ENCODE results near the gene MBD4.
"Not testable (repeated sequence)": the region's sequence is repeated elsewhere in the genome, so short reads cannot be mapped to it uniquely, and the experiment has no call there.

The MBD4 gene

DNA sequence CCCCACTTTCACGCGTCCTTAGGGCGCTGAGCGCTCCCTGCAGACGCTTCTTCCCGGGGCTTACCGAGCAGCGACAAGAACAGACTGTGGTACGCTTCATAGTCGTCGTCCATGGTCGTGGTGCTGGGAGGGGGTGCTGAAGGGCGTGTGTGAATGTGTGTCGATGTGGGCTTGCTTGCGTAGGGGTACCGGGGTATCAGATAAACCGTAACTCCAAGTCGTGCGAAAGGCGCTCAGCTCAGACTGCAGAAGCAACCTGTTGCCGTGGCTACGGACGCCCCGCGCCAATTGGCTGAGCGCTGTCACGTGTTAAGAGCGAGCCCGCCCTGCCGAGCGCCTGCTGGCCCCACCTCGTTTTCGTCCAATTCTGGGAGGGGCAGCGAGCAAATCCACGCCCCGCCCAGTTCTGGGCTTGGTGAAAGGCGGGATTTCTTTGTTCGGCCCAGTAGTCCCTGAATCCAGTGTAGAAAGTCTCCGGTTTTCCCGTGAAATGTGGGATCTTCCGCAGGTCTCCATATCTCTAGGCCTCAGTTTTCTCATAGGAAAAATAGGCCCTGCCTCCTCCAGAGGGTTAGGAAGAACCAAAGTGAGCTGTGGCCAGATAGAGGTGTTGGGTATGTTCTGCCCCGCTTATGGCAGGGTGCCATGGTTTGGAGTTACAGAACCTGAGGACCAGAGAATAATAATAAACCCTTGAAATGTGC lies 11.2 kb downstream of the MBD4 start, which contains the start of gene EFCAB12:
TSS of gene EFCAB12 (minus strand) at position 261 of the 704 bp plus-strand sequence. CDS start at position 113, 148 bp downstream.
- DNase-seq, result no peak

DNA sequence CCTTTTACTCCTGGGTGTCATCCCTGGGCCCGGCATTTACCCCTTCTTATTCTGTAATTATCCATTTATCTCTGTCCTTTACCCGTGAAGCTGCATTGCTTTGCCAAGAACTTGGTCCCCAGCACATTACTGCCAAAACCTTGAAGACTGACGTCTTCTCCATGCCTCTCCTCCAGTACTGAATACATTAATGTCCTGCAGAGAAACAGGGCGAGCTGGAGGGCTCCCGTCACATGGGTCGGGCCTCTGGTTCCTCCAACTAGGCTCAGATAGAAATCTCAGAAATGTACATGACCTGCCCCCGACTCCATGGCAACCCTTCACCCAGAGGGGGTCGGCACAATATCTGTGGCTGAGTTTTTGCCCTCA lies 11.8 kb downstream of the MBD4 start:
- DNase-seq, result no peak

DNA sequence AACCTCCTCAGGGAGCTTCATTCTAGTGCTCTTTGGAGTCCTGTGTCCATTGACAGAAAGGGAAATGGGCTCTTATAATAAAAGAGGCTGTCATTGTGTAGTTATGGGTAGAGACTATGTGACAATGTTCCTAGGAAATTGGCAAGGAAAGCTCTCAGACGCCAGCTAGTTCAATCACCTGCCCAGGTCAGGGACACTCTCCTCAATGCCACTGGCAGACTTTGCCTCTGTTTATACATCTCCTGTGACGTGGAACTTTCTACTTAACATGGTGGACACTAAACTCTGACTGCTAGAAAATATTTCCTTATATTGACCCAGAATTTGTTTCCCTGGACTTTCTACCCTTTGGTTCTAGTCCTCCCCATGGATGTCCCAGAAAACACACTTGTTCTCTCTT lies 14.1 kb downstream of the MBD4 start:
- no peak for DNase-seq

DNA sequence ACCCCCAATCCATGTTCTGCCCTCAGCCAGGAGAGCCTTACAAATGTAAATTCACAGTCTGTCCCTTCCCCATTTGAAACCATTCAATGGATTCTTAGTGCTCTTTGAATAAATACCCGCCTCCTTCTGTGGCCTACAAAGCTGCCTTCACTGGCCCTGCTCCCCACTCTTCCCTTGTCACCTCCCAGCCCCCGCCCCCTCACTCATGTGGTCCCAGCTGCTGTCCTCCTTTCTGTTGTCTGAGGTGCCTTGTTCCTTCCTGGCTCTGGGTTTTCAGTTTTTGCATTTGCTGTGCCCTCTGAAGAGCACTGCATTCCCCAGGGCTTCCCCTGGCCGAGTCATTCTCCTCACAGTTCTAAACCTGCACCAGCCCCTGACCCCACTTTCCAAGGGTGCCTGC lies 14.5 kb downstream of the MBD4 start:
- no peak for DNase-seq

DNA sequence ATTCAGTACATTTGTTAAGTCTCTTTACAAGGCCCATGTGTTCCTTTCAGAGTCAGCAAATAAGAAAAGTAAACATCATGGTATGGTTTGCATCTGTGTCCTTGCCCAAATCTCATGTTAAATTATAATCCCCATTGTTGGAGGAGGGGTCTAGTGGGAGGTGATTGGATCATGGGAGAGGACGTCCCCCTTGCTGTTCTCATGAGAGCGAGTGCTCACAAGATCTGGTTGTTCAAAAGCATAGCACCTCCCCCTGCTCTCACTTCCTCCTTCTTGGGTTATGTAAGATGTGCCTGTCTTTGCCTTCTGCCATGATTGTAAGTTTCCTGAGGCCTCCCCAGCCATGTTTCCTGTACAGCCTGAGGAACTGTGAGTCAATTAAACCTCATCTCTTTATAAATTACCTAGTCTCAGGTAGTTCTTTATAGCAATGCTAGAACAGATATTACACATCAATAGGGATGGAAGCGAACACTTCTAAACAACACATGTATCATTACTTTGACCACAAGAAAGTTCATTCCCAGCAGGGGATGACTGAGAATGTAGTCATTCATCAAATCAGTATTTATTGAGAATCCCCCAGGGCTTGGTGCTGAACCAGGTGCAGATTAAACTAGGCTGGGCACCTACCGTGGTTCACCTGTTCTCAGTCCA lies 15.4 kb downstream of the MBD4 start:
- DNase-seq, result no peak

DNA sequence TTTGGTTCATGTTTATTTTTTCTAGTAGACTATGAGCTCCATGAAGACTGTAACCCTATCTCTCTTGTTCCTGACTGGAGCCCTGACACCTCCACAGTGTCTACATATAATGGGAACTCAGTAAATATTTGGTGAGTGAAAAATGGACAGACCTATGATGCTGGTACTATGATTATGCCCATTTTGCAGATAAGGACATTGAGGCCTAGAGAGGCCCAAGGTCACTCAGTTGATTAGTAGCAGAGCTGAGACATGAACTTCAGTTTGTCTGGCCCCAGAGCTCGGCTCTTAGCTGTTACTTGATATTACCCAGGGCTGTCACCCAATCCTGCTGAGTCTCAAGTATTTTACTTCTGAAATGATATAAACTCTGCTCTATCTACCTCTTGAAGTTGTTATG lies 16.9 kb downstream of the MBD4 start:
- DNase-seq, result no peak

DNA sequence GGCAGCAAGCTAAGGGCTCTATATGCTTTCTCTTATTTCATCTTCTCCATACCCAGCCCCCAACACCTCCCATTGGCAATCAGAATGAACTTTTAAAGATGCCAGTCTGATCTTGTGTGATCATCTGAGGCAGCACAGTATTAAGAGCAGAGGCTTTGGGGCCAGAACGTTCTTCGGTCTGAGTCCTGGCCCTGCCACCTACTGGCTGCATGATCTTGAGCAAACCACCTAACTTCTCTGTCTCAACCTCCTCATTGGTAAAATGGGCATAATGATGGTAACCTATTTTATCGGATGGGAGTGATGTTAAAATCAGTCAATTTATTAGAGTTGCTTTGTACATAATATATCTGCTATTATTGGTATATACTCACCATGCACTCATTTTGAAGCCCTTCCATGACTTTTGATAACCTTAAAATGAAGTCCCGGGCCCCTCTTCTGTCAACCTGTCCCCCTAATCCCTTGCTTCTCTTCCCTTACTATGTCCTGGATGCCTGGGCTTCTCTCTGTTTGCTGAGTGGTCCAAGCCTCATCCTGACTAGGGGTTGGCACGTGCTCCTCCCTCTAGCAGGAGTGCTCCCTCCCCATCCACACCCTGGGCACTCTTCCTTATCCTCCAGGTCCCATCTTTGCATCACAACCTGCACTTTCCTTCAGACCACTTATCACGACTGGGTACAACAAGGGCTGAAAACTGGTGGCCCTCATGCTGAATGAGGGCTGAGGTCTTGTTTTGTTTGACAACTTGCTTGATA lies 17.6 kb downstream of the MBD4 start:
- no peak for DNase-seq

DNA sequence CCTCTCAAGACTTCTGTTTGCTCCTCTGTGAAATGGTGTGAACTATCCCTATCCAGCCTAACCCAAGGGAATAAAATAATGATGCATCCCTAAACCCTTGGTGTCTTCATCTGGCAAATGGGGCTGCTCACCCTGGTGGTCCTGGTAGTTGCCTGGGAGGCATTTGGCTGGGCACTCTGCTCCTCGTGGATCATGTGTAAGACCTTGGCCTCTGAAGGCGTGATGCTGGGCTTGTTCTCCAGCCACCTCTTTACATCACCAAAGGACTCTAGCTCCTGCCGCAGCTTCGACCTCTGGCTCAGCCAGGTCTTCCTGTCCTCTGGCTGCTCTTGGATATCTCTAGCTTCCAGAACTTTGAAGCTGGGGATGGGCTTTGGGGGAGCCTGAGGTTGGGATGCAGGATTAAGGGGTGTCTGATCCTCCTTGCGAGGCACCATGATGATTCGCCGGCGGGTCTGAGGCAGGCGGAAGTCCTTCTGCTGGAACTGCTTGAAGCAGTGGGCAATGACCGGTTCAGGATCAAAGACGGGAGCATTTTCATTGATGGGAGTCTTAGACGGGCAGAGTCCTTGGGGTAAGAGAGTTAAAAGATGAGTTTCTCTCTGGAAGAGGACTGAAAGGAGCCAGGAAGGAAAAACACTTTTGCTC lies 18.4 kb downstream of the MBD4 start:
- DNase-seq, result no peak

DNA sequence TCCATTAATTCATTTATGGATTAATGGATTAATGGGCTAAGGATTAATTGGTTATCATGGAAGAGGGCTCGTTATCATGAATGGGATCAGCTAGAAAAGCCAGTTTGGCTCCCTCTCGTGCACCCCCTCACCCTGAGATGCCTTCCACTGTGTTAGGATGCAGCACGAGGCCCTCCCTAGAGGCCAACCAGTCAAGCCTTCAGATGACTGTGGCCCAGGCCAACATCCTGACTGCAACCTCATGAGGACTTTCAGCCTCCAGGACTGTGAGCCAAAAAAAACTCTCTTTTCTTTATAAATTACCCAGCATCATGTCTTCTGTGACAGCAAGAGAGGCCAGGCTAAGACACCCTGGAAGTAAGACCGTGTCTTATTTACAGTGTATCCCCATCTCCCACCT lies 20.3 kb downstream of the MBD4 start:
- no peak for DNase-seq

DNA sequence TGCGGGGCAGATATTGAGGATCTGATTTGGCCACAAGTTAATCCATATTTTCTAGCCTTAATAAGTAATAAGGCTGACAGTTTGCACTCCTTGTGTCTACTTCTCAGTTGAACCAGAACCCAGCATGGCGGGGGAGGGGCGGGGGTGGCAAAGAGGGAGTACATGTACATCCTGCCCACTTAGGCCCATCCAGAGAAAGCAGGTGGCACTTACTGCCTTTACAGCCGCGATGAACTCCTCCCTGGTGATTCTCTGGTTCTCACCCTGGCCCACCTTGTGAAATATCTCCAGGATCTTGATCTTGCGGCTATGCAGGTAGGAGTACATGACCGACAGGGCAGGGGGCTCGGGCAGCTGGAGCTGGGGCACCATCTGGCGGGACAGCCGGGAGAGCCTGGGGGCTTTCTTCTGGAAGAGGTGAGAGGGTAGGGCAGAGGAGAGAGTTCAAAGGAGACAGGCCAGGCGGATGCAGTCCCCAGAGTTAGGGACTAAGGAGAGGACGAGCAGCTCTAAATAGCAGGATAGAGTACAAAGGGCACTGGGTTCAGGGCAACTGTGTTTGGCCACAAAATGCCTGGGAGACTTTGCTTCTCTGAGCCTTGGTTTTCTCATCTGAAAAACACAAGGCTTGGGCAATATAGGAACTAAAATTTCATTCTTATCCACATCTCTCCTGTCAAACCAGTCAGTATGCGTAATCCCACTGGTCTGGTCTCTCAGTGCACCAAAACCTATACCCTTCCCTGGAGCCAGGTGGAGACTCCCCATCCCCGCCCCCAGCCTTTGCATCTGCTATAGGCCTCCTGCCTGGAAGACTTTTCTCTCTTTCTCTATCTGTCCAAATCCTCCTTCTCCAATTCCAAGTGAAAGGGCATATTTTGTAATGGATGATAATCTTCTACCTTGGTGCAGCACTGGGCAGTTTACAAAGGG lies 21.4 kb downstream of the MBD4 start:
- no peak for DNase-seq

DNA sequence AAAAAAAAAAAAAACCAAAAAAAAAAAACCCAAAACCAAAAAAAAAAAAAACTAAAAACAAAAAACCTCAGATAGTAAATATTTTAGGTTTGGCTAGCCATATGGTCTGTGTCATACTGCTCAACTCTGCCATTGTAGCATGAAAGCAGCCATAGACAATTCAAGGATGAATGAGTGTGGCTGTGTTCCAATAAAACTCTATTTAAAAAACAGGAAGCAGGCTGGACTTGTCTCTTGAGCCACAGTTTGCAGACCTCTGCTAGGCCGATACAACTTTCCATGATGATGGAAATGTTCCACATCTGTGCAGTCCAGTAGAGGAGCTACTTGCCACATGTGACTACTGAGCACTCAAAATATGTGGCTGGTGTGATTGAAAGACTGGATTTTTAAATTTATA lies 22.4 kb downstream of the MBD4 start:
- DNase-seq, result no peak

DNA sequence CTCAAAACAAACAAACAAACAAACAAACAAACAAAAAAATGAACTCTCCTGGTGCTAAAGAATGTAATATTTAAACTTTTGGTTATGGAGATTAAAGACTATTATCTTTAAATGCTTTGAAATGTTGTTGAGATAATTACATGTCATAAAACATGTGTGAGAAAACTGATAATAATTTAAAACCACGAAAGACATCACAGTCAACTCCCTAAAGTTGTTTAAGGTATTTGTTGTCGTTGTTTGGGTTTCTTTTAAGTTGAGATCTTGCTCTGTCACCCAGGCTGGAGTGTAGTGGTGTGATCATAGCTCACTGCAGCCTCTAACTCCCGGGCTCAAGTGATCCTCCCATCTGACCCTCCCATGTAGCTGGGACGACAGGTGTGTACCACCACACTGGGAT lies 23.3 kb downstream of the MBD4 start:
- no peak for DNase-seq

DNA sequence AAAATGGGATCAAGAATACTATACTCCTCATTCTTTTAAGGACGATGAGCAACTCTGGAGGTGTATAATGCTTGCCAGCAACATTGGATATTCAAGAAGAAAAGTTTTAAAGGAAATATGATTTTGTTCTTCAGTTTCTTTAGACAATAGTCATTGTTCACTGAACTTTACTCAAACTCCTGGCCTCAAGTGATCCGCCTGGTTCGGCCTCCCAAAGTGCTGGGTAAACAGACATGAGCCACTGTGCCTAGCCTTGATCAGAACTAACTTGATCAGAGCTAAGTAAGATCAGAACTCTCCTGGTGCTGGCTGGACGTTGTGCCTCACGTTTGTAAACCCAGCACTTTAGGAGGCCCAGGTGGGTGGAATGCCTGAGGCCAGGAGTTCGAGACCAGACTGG lies 23.9 kb downstream of the MBD4 start:
- no peak for DNase-seq

DNA sequence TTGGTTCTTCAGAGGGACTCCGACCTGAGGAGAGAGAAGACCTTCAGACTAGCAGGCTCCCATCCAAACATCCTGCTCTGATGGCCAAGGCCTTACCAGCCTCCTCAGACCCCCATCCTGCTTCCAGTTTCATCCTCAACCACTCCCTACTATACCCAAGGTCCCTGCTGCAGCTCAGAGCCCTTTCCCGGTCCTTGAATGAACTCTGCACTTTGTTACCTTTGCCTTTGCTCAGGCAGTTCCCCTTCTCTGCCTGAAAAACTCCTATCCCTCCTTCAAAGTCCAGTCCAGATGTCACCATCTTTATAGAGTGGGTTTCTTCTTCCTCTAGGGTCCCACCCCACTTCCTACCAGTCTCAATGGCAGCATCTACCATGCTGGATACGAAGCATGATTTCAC lies 24.4 kb downstream of the MBD4 start:
- DNase-seq, result no peak

DNA sequence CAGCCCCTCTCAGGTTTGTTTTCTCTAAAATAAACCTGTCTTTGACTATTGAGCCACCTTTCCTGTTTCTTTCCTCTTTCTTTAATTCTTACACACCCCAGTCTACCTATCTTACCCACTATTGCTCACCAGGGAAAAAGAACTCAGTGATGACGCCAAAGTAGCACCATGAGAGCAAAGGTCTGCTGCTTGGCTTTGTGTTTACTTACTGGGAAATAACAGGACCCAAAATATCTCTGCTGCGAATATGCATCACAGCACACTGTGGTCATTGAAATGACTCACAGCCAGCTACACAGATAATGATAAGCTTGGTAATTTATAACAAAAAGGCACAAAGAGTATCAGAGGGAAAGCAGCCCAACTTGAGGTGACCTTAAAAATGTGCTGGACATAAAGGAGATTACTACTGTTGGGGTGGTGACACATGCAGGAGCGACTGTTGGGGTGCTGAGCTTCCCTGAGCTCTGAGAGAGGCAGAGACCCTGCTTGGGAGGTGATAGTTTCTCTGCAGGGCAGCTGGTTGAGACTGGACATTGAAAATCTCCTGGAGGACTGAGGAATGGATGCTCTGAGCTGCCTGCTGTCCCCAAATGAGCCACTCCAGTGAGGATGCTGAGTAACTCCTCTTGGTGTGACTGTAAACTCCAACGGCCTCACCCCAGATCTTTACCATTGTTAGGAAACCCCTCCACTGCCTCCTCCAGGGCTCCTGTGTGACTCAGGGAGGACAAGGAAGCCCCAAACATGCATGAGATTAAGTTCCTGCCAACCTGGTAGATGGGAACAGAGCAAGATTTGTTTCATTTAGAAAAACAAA lies 25.9 kb downstream of the MBD4 start:
- DNase-seq, result no peak

DNA sequence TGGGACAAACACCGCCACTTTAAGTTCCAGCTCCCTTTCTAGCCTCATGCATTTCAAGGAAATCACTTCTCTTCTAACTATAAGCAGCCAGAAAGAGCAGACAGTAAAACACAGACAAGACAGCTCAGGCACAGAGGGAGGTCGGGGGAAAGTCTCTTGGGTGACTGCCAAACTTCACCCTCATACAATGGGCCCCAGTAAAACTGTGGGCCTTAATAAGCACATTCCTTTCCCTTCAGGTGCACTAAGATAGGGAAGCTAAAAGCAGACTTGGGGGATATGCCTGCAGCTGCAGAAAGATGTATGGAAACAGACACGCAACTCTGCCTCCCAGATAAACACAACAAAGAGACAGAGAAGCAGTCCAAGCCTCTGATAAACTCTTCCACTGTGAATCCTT lies 26.5 kb downstream of the MBD4 start:
- not testable (repeated sequence) for DNase-seq

DNA sequence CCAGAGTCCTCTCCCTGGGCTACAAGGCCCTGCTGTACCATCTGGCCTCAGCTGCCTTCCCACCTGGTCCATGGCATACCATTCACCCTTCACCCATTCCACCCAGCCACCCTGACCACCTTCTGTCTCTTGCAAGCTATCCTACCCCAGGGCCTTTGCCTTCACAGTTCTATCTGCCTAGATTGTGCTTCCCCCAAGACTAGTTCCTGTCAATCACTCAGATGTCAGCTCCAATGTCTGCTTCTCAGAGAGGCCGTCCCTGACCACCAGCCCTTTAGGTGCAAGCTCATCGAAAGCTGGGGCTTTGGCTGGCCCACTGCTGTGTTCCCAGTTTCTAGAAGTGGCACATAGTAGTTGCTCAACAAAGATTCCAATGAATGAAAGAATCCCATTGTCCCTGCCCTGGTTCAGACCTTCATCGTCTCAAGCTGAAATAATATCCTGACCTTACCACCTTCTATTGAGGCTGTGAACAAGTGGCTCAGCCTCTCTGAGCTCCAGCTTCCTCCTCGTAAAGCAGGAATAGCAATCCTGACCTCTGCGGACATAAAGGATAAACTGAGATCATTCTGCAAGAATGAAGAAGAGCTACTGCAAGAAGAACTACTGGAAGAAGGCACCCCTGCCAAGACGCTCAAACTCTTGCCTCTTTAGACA lies 27.1 kb downstream of the MBD4 start:
- DNase-seq, result no peak

DNA sequence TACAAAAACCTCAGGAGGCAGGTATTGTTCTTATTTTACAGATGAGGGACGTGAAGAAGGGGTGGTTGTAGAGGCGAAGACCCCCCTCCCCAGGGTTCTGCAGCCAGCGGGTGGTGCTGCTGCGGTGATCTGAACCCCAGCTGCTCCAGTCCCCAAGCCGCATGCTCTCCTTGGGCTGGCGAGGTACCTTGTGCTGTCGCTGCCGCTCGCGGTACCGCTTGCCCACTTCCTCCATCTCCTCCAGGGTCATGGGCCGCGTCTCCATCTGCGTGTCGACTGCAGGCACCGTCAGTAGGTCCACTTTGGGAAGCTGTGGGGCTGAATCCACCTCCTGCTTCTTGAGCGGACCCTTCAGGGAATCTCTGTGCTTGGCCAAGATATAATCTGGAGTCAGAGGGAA lies 28.8 kb downstream of the MBD4 start:
- DNase-seq, result no peak

DNA sequence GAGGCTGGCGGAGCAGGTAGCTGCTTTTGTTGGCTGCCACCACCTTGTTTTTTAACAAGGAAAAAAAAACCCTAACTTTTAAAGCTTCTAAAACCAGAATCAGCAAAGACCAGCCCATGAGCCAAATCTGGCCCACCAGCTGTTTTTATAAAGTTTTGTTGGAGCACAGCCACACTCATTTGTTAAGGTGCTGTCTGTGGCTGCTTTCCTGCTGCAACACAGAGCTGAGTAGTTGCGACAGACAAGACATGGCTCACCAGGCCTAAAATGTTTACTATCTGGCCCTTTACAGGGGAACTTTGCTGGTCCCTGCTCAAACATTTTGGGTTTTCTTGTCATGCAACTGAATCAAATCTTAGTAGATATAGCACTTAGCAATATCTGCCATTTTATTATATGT lies 30.2 kb downstream of the MBD4 start:
- DNase-seq, result no peak

DNA sequence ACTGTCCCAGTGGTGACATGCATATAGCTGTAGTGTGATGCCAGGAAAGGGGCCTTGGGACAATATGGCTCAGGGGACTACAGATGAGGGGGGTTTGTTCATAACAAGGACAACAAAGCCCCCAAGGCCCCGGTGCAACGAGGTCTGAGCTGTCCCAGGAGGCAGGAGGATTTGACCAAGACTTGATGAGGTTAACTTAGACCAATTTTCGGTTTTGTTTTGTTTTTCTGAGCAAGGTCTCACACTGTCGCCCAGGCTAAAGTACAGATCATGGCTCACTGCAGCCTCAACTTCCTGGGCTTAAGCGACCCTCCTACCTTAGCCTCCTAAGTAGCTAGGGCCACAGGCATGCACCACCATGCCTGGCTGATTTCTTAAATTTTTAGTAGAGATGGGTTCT lies 35.1 kb downstream of the MBD4 start:
- DNase-seq, result no peak

DNA sequence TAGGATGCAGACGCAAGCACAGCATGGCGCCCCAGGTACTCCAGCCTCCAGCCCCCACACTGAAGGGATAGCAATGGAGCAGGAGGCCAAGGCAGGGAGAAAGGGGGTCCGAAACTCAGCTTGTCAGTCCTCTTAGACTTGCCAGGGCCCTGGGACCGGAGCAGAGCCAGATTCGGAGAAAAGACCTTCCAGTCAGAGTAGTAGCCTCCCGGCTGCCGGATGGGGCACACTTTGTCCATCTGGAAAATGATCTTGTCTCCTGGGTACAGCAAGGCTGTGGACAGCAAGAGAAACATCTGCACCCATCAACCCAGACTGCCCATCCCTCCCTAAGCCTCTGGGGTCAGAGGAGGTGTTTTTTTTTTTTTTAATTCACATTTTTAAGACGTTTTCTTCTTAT lies 35.6 kb downstream of the MBD4 start:
- DNase-seq, result no peak
